ENCODE results near the gene JADE2. TPM values are rescaled to one million over a fixed set of nuclear protein-coding genes. Genes with fewer than 3 reads are reported as not detected.

The JADE2 gene
- total RNA-seq, 1 experiment from 2014 or later, result 18.4 TPM

GRCh38 chr5:134534058-134534725 is 8.7 kb downstream of the JADE2 start:
- no peaks in the 10 kb centered on the region for H3K9me3 ChIP-seq (ENCODE audit: low read depth, low read length, poor library complexity, severe bottlenecking)
- no TSS peak for BruUV-seq (replicated peaks)
- ChIA-PET CTCF (no interaction called here), POLR2A (ENCODE audit: low non-redundant PET) (no interaction called here)
- H3K27ac ChIP-seq (ENCODE audit: low read depth, low read length, poor library complexity, severe bottlenecking), result no peak overlapping the region
- intact Hi-C loops (cut with micrococcal nuclease; ENCODE audit: unreplicated experiment), result no loop called here
- DNase-seq (ENCODE audit: low spot score), result no peak
- no peaks in the 10 kb centered on the region for H3K27me3 ChIP-seq (replicated peaks; ENCODE audit: insufficient read depth, low read depth, low read length, poor library complexity)
- H3K4me3 ChIP-seq (ENCODE audit: low read depth, low read length, poor library complexity, severe bottlenecking), result no peak overlapping the region
- H3K4me1 ChIP-seq (ENCODE audit: insufficient read depth, low read length, poor library complexity, severe bottlenecking), result peaks cover 4% of the 10 kb centered on the region
- no peaks in the 10 kb centered on the region for H3K36me3 ChIP-seq (ENCODE audit: insufficient read depth, low read length, poor library complexity, severe bottlenecking)
- TF ChIP-seq EZH2 (IDR thresholded peaks at IDR 0.05; ENCODE audit: borderline replicate concordance, low read depth, low read length, poor library complexity, severe bottlenecking) (no peak), CTCF (conservative IDR thresholded peaks at IDR 0.05; ENCODE audit: low read depth, low read length) (no peak)

DNA sequence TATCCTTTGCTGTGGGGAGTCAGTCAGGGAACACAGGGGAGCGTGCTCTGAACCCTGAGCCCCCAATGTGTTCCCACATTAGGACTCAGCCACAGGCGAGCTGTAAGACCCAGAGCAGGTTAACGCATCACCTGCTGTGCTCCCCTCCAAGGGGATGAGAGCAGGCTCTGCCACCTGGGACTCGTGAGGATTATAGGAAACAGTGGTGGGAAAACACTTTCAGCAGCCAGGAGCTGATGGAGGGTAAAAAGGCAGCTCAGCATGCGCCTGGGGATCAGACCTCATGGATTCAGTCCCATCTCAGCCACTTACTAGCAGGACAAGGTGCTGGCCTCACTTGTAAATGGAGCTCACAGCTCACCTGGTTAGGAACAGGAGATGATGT is 9.2 kb downstream of the JADE2 start:
- DNase-seq (ENCODE audit: low spot score), result no peak
- intact Hi-C loops (cut with micrococcal nuclease; ENCODE audit: unreplicated experiment), result no loop called here
- peaks cover 4% of the 10 kb centered on the region for H3K4me1 ChIP-seq (ENCODE audit: insufficient read depth, low read length, poor library complexity, severe bottlenecking)
- no peaks in the 10 kb centered on the region for H3K9me3 ChIP-seq (ENCODE audit: low read depth, low read length, poor library complexity, severe bottlenecking)
- no peak overlapping the region for H3K4me3 ChIP-seq (ENCODE audit: low read depth, low read length, poor library complexity, severe bottlenecking)
- no TSS peak for BruUV-seq (replicated peaks)
- TF ChIP-seq CTCF (conservative IDR thresholded peaks at IDR 0.05; ENCODE audit: low read depth, low read length) (no peak), EZH2 (IDR thresholded peaks at IDR 0.05; ENCODE audit: borderline replicate concordance, low read depth, low read length, poor library complexity, severe bottlenecking) (no peak)
- ChIA-PET CTCF (no interaction called here), POLR2A (ENCODE audit: low non-redundant PET) (no interaction called here)
- no peaks in the 10 kb centered on the region for H3K36me3 ChIP-seq (ENCODE audit: insufficient read depth, low read length, poor library complexity, severe bottlenecking)
- H3K27ac ChIP-seq (ENCODE audit: low read depth, low read length, poor library complexity, severe bottlenecking), result no peak overlapping the region
- H3K27me3 ChIP-seq (replicated peaks; ENCODE audit: insufficient read depth, low read depth, low read length, poor library complexity), result no peaks in the 10 kb centered on the region

GRCh38 chr5:134536876-134537275 is 11.4 kb downstream of the JADE2 start:
- Histone ChIP-seq H3K27me3 (replicated peaks; ENCODE audit: insufficient read depth, low read depth, low read length, poor library complexity) (no peaks in the 10 kb centered on the region), H3K27ac (ENCODE audit: low read depth, low read length, poor library complexity, severe bottlenecking) (no peak overlapping the region), H3K4me1 (ENCODE audit: insufficient read depth, low read length, poor library complexity, severe bottlenecking) (no peaks in the 10 kb centered on the region), H3K36me3 (ENCODE audit: insufficient read depth, low read length, poor library complexity, severe bottlenecking) (no peaks in the 10 kb centered on the region), H3K9me3 (ENCODE audit: low read depth, low read length, poor library complexity, severe bottlenecking) (no peaks in the 10 kb centered on the region), H3K4me3 (ENCODE audit: low read depth, low read length, poor library complexity, severe bottlenecking) (no peak overlapping the region)
- DNase-seq (ENCODE audit: low spot score), result no peak
- CTCF ChIA-PET, result no interaction called here
- no TSS peak for BruUV-seq (replicated peaks)
- intact Hi-C loops (cut with micrococcal nuclease; ENCODE audit: unreplicated experiment), result no loop called here
- no peak for TF ChIP-seq EZH2 (IDR thresholded peaks at IDR 0.05; ENCODE audit: borderline replicate concordance, low read depth, low read length, poor library complexity, severe bottlenecking)
- TF ChIP-seq CTCF (conservative IDR thresholded peaks at IDR 0.05; ENCODE audit: low read depth, low read length), result no peak
- POLR2A ChIA-PET (ENCODE audit: low non-redundant PET), result no interaction called here

Data from A673 (cell line).